KMS-11 (cell line): ENCODE measurements around the gene B3GNT7.

Experiments used
- H2AFZ ChIP-seq: fragments of 200-600 bp; sonication (generic); 2 replicates; pipeline ENCODE4 v1.6.1; 2016; ENCODE audit warnings: antibody characterized with exemption, mixed run types, low read depth
- H3K27ac ChIP-seq: fragments of 200-600 bp; sonication (generic); 2 replicates; pipeline ENCODE4 v1.6.1; 2016; ENCODE audit warnings: mild to moderate bottlenecking, mixed run types
- H3K27me3 ChIP-seq: fragments of 200-600 bp; sonication (generic); 2 replicates; pipeline ENCODE4 v1.6.1; 2017; ENCODE audit warnings: mild to moderate bottlenecking, low read depth, mixed run types, moderate library complexity; ENCODE audit not compliant: insufficient read depth
- H3K36me3 ChIP-seq: fragments of 200-600 bp; sonication (generic); 2 replicates; pipeline ENCODE4 v1.6.1; 2017; ENCODE audit warnings: mild to moderate bottlenecking, mixed run types; ENCODE audit not compliant: insufficient read depth
- H3K4me1 ChIP-seq: fragments of 200-600 bp; sonication (generic); 2 replicates; pipeline ENCODE4 v1.6.1; 2016; ENCODE audit warnings: mild to moderate bottlenecking, low read depth, mixed run types; ENCODE audit not compliant: poor library complexity, severe bottlenecking
- H3K4me2 ChIP-seq: fragments of 200-600 bp; sonication (generic); 2 replicates; pipeline ENCODE4 v1.7.0; 2016; ENCODE audit warnings: mild to moderate bottlenecking, mixed run types
- H3K4me3 ChIP-seq: fragments of 200-600 bp; sonication (generic); IDR thresholded peaks from 2 replicates; pipeline ENCODE4 v1.6.1; 2017; ENCODE audit warnings: low read depth, low read length, mixed read lengths; ENCODE audit not compliant: insufficient read depth
- H3K79me2 ChIP-seq: fragments of 200-600 bp; sonication (generic); 2 replicates; pipeline ENCODE4 v1.6.1; 2016; ENCODE audit warnings: low read depth, mixed run types; ENCODE audit not compliant: insufficient read depth
- H3K9ac ChIP-seq: fragments of 200-600 bp; sonication (generic); 2 replicates; pipeline ENCODE4 v1.6.1; 2016; ENCODE audit warnings: mild to moderate bottlenecking, mixed run types
- H4K20me1 ChIP-seq: fragments of 200-600 bp; sonication (generic); 2 replicates; pipeline ENCODE4 v1.6.1; 2016; ENCODE audit warnings: mild to moderate bottlenecking, mixed run types; ENCODE audit not compliant: insufficient read depth
- CTCF ChIP-seq: fragments of 200-600 bp; sonication (generic); conservative IDR thresholded peaks from 2 replicates; pipeline ENCODE4 v1.6.1; 2017; ENCODE audit warnings: low read depth, mild to moderate bottlenecking, antibody characterized with exemption, low read length, moderate library complexity, mixed read lengths

Gene B3GNT7

GRCh38 chr2:231409776-231410175 lies 14.3 kb downstream of the B3GNT7 start:
- no peaks in the 10 kb centered on the region for H4K20me1 ChIP-seq
- TF ChIP-seq CTCF = no peak
- peaks cover 19% of the 10 kb centered on the region for H3K4me1 ChIP-seq
- no peak overlapping the region for H3K4me2 ChIP-seq
- no peak overlapping the region for H3K4me3 ChIP-seq
- H2AFZ ChIP-seq = no peak overlapping the region
- H3K9ac ChIP-seq = no peak overlapping the region
- no peaks in the 10 kb centered on the region for H3K36me3 ChIP-seq
- H3K27me3 ChIP-seq = no peaks in the 10 kb centered on the region
- H3K27ac ChIP-seq = no peak overlapping the region
- no peaks in the 10 kb centered on the region for H3K79me2 ChIP-seq

DNA sequence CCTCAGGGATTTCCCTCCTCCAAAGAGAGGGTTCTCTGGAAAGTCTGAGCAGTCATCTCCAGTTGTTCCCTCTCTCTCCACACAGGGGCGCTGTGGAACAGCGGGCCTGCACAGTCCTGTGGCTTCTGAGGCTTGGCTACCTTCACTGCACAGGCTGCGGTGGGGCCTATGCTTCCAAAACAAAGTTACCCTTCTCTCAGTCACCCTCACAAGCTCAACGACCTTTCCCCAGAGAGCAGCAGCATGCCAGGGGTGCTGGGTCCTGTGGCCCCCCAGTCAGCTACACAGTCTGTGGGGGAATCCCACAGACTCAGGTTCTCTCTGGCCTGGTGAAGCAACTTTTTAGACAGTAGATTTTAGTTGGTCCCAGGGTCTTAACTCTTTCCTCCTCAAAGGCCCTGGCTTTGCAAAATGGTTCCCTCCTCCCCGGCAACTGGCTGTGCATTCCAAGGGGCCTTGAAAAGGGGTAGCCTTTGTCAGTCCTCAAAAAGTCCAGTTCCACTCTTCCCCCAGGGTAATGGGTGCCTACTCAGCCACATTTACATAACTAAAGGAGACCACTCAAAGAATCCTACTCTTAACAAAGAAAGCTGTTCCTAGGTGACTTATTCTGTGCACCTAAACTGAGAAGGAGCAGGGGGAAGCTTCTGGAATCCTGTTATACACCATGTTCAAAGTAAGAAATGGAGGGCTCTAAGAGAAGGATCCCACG lies 14.9 kb downstream of the B3GNT7 start:
- H3K4me1 ChIP-seq = peaks cover 16% of the 10 kb centered on the region
- TF ChIP-seq CTCF = peak; percentile 67
- no peak overlapping the region for H3K27ac ChIP-seq

GRCh38 chr2:231411237-231411636 lies 15.7 kb downstream of the B3GNT7 start:
- peaks cover 8% of the 10 kb centered on the region for H3K4me1 ChIP-seq
- H3K79me2 ChIP-seq = no peaks in the 10 kb centered on the region
- no peaks in the 10 kb centered on the region for H4K20me1 ChIP-seq
- no peak for TF ChIP-seq CTCF
- H3K27ac ChIP-seq = no peak overlapping the region
- no peak overlapping the region for H3K4me2 ChIP-seq
- H2AFZ ChIP-seq = no peak overlapping the region
- no peaks in the 10 kb centered on the region for H3K27me3 ChIP-seq
- no peaks in the 10 kb centered on the region for H3K36me3 ChIP-seq
- no peak overlapping the region for H3K9ac ChIP-seq
- H3K4me3 ChIP-seq = no peak overlapping the region

More for the DNA sequence above, 14.9 kb downstream of the B3GNT7 start:
- Histone ChIP-seq H4K20me1 (no peaks in the 10 kb centered on the region), H3K36me3 (no peaks in the 10 kb centered on the region), H3K4me2 (no peak overlapping the region), H3K27me3 (no peaks in the 10 kb centered on the region), H2AFZ (no peak overlapping the region), H3K79me2 (no peaks in the 10 kb centered on the region), H3K4me3 (no peak overlapping the region), H3K9ac (no peak overlapping the region)

DNA sequence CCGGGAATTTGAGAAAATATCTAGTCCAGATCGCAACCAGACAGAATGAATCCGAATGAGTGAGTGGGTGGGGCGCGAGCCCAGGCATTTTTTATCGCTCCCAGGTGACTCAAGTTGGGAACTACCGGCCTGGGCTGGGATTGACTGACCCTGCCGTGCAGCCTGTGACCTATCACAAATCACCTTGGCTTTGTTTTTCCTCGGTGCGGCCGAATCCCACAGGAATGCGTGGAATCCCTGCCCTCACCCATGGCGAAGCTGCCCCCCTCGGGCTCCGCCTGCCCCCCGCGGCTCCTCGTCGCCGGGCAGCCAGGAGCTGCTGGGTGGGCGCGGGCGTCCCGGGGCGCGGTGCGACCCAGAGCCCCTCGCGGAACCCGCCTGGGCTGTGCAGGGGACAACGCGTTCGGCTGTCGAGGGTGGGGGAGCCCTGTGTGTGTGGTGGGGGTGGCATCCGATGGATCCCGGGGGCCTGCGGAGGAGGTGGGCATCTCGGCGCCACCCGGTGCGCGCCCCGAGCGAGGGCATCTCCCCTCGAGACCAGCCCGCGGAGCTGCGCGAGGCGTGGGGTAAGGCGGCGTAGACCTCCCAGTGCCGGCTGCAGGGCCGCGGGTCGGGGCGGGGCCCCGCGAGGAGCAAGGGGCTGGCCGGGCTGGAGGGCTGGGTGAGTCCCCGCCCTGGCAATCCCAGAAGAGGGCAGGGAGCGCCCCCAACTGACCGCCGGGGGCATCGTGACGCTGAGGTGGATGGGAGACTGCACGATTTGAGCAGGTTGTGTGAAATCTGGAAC lies 16.5 kb downstream of the B3GNT7 start:
- Histone ChIP-seq H4K20me1 (no peaks in the 10 kb centered on the region), H3K79me2 (no peaks in the 10 kb centered on the region), H3K4me3 (no peak overlapping the region), H2AFZ (no peak overlapping the region), H3K4me1 (peaks cover under 1% of the 10 kb centered on the region), H3K27me3 (no peaks in the 10 kb centered on the region), H3K4me2 (no peak overlapping the region), H3K27ac (no peak overlapping the region), H3K9ac (no peak overlapping the region), H3K36me3 (no peaks in the 10 kb centered on the region)
- TF ChIP-seq CTCF = no peak
